GM18520 (cell line): ENCODE measurements around the gene ATP5F1A.
"Not testable (repeated sequence)": the region's sequence is repeated elsewhere in the genome, so short reads cannot be mapped to it uniquely, and the experiment has no call there.

Experiments
- ATAC-seq: cut with Tn5 transposase; IDR thresholded peaks from one replicate; pipeline ENCODE4 v1.9.1; 2021; ENCODE audit not compliant: unreplicated experiment

ATP5F1A gene

GRCh38 chr18:46048641-46049040, 49.5 kb downstream of the ATP5F1A start:
- ATAC-seq = no peak

- ATAC-seq = not testable (repeated sequence)
Measured at GRCh38 chr18:46047369-46047768, 50.7 kb downstream of the ATP5F1A start.

- no peak for ATAC-seq
Measured at GRCh38 chr18:46046688-46047087, 51.4 kb downstream of the ATP5F1A start.

GRCh38 chr18:46046126-46046525, 52.0 kb downstream of the ATP5F1A start:
- ATAC-seq = no peak

GRCh38 chr18:46042571-46043123, 55.4 kb downstream of the ATP5F1A start:
- ATAC-seq = no peak

- ATAC-seq = no peak
Measured at GRCh38 chr18:46040747-46041104, 57.4 kb downstream of the ATP5F1A start.

- no peak for ATAC-seq
Measured at GRCh38 chr18:46040033-46040746, 57.9 kb downstream of the ATP5F1A start.

GRCh38 chr18:46037512-46038305, 60.4 kb downstream of the ATP5F1A start:
- ATAC-seq = no peak

- no peak for ATAC-seq
Measured at GRCh38 chr18:46035696-46036680, 62.1 kb downstream of the ATP5F1A start.

- ATAC-seq = no peak
Measured at GRCh38 chr18:46034230-46034629, 63.9 kb downstream of the ATP5F1A start.

- no peak for ATAC-seq
Measured at GRCh38 chr18:46031741-46032140, 66.4 kb downstream of the ATP5F1A start.
